ENCODE measurements around the gene STAB2. TPM values are rescaled to one million over a fixed set of nuclear protein-coding genes. Genes with fewer than 3 reads are reported as not detected.

The STAB2 gene
- total and polyA plus RNA-seq, 2 of the 8 experiments (the other 6 are each of a cell fraction or from before 2014, with no cell fraction given), result not detected

GRCh38 chr12:103671367-103671766 is 84.3 kb downstream of the STAB2 start (continued):
- no peak for TF ChIP-seq CHD7 (IDR thresholded peaks at IDR 0.05; ENCODE audit: insufficient replicate concordance, low read length)
- no peak for TF ChIP-seq KDM1A (IDR thresholded peaks at IDR 0.05; ENCODE audit: borderline replicate concordance, low read length)
- no peak for TF ChIP-seq HDAC6 (IDR thresholded peaks at IDR 0.05; ENCODE audit: low read depth, low read length)
- TF ChIP-seq EZH2 (IDR thresholded peaks at IDR 0.05; ENCODE audit: low read depth, low read length, severe bottlenecking), result no peak
- no peak for TF ChIP-seq CHD2 (IDR thresholded peaks at IDR 0.05; ENCODE audit: low read length)
- no peak for TF ChIP-seq USF2 (IDR thresholded peaks at IDR 0.05; ENCODE audit: low read length)
- no peak for TF ChIP-seq RNF2 (IDR thresholded peaks at IDR 0.05; ENCODE audit: borderline replicate concordance, low read depth, low read length, missing control alignments, poor library complexity, severe bottlenecking)
- no peak for TF ChIP-seq POLR2AphosphoS5 (IDR thresholded peaks at IDR 0.05; ENCODE audit: low read depth, low read length)
- TF ChIP-seq TCF12 (IDR thresholded peaks at IDR 0.05; ENCODE audit: low read depth, low read length), result no peak
- no peak for TF ChIP-seq CBX5 (IDR thresholded peaks at IDR 0.05; ENCODE audit: low read depth, low read length)
